Lung microvascular endothelial cell (primary cell): ENCODE measurements around the gene GANAB. TPM values are rescaled to one million over a fixed set of nuclear protein-coding genes. Genes with fewer than 3 reads are reported as not detected.

Experiments used
- total RNA-seq: library from RNA; depleted of rRNA; stranded (reverse); fragments of >200 nt; gene quantifications from 2 replicates; pipeline ENCODE4 v1.2.1, GENCODE V29; 2014

GANAB gene
- total RNA-seq, 1 donor from 2014 or later = 189 TPM

Other genes with a start within 250 kb of the GANAB start
- not detected in 2 replicates for gene SCGB1A1, start 227.6 kb downstream of the GANAB start, total RNA-seq
- 214 and 215 TPM in 2 replicates for gene AHNAK, start 99.8 kb downstream of the GANAB start, total RNA-seq
- 1,150 and 1,533 TPM in 2 replicates for gene EEF1G, start 72.7 kb downstream of the GANAB start, total RNA-seq
- 7.6 and 14.5 TPM in 2 replicates for gene TUT1, start 55.1 kb downstream of the GANAB start, total RNA-seq
- gene MTA2, start 44.7 kb downstream of the GANAB start, total RNA-seq = 147 and 148 TPM in 2 replicates
- gene EML3, start 33.8 kb downstream of the GANAB start, total RNA-seq = 19.0 and 25.2 TPM in 2 replicates
- gene ROM1, start 33.4 kb downstream of the GANAB start, total RNA-seq = 2.4 and 3.3 TPM in 2 replicates
- 12.0 and 15.1 TPM in 2 replicates for gene B3GAT3, start 24.6 kb downstream of the GANAB start, total RNA-seq
- 13.5 and 19.6 TPM in 2 replicates for gene INTS5, start 6.7 kb upstream of the GANAB start, total RNA-seq
- 25.5 and 37.5 TPM in 2 replicates for gene C11orf98, start 18.6 kb upstream of the GANAB start, total RNA-seq
- gene CSKMT, start 18.7 kb upstream of the GANAB start, total RNA-seq = 4.8 and 6.3 TPM in 2 replicates
- gene UQCC3, start 25.1 kb upstream of the GANAB start, total RNA-seq = 8.3 and 9.9 TPM in 2 replicates
- 1.5 and 1.6 TPM in 2 replicates for gene LBHD1, start 25.7 kb upstream of the GANAB start, total RNA-seq
- gene UBXN1, start 32.5 kb upstream of the GANAB start, total RNA-seq = 126 and 131 TPM in 2 replicates
- gene LRRN4CL, start 42.9 kb upstream of the GANAB start, total RNA-seq = 0.22 and 0.60 TPM in 2 replicates
- gene BSCL2, start 60.8 kb upstream of the GANAB start, total RNA-seq = 17.7 and 26.4 TPM in 2 replicates
- not detected in 2 replicates for gene GNG3, start 61.1 kb upstream of the GANAB start, total RNA-seq
- 7.0 and 9.7 TPM in 2 replicates for gene HNRNPUL2, start 80.8 kb upstream of the GANAB start, total RNA-seq
- 23.4 and 24.6 TPM in 2 replicates for gene TTC9C, start 81.9 kb upstream of the GANAB start, total RNA-seq
- 7.4 and 11.7 TPM in 2 replicates for gene ZBTB3, start 107.5 kb upstream of the GANAB start, total RNA-seq
- 58.0 and 60.7 TPM in 2 replicates for gene POLR2G, start 115.0 kb upstream of the GANAB start, total RNA-seq
- 19.8 and 31.9 TPM in 2 replicates for gene TAF6L, start 124.8 kb upstream of the GANAB start, total RNA-seq
- gene TMEM179B, start 140.8 kb upstream of the GANAB start, total RNA-seq = 20.3 and 39.3 TPM in 2 replicates
- gene TMEM223, start 145.4 kb upstream of the GANAB start, total RNA-seq = 8.7 and 13.5 TPM in 2 replicates
- 7.6 and 12.3 TPM in 2 replicates for gene NXF1, start 158.8 kb upstream of the GANAB start, total RNA-seq
- 29.4 and 33.3 TPM in 2 replicates for gene STX5, start 185.4 kb upstream of the GANAB start, total RNA-seq
- gene TEX54, start 186.2 kb upstream of the GANAB start, total RNA-seq = not detected in 2 replicates
- 75.4 and 81.7 TPM in 2 replicates for gene WDR74, start 193.0 kb upstream of the GANAB start, total RNA-seq
- 57.9 and 59.9 TPM in 2 replicates for gene SLC3A2, start 234.3 kb upstream of the GANAB start, total RNA-seq